MM.1S (cell line): ENCODE data around the gene KIAA1549.

Source experiments
- DNase-seq: peaks from one replicate; pipeline ENCODE4 v3.0.0-alpha.2; 2015
- H2AFZ ChIP-seq: fragments of 300-600 bp; sonication (generic); 2 replicates; pipeline ENCODE4 v1.6.0; 2016; ENCODE audit warnings: antibody characterized with exemption, low read length
- H3F3A ChIP-seq: fragments of 300-600 bp; sonication (generic); 2 replicates; pipeline ENCODE4 v1.6.1; 2016; ENCODE audit warnings: mild to moderate bottlenecking, antibody characterized with exemption, low read length, moderate library complexity, mixed read lengths; ENCODE audit not compliant: insufficient read depth
- H3K27ac ChIP-seq: fragments of 300-600 bp; sonication (generic); 2 replicates; pipeline ENCODE4 v1.5.1; 2016; ENCODE audit warnings: mild to moderate bottlenecking, low read length
- H3K27me3 ChIP-seq: fragments of 300-600 bp; sonication (generic); replicated peaks from 2 replicates; pipeline ENCODE4 v1.6.0; 2016; ENCODE audit warnings: low read length; ENCODE audit not compliant: insufficient read depth
- H3K36me3 ChIP-seq: fragments of 300-600 bp; sonication (generic); replicated peaks from 2 replicates; pipeline ENCODE4 v1.6.1; 2016; ENCODE audit warnings: mild to moderate bottlenecking, low read length, mixed read lengths; ENCODE audit not compliant: insufficient read depth
- H3K4me1 ChIP-seq: fragments of 300-600 bp; sonication (generic); 2 replicates; pipeline ENCODE4 v1.6.1; 2016; ENCODE audit warnings: low read length, mixed read lengths
- H3K4me2 ChIP-seq: fragments of 300-600 bp; sonication (generic); 2 replicates; pipeline ENCODE4 v1.6.0; 2016; ENCODE audit warnings: low read depth, low read length
- H3K4me3 ChIP-seq: fragments of 300-600 bp; sonication (generic); 2 replicates; pipeline ENCODE4 v1.5.1; 2016; ENCODE audit warnings: low read length, mixed read lengths
- H3K79me2 ChIP-seq: fragments of 300-600 bp; sonication (generic); 2 replicates; pipeline ENCODE4 v1.6.1; 2016; ENCODE audit warnings: mixed run types, low read length, mixed read lengths
- H3K9ac ChIP-seq: fragments of 300-600 bp; sonication (generic); 2 replicates; pipeline ENCODE4 v1.6.1; 2016; ENCODE audit warnings: low read length, mixed read lengths
- H3K9me2 ChIP-seq: fragments of 300-600 bp; sonication (generic); replicated peaks from 2 replicates; pipeline ENCODE4 v1.6.1; 2016; ENCODE audit warnings: mild to moderate bottlenecking, low read length, mixed read lengths; ENCODE audit not compliant: insufficient read depth
- H3K9me3 ChIP-seq: fragments of 300-600 bp; sonication (generic); replicated peaks from 2 replicates; pipeline ENCODE4 v1.6.1; 2016; ENCODE audit warnings: mild to moderate bottlenecking, low read length, mixed read lengths; ENCODE audit not compliant: insufficient read depth
- H4K20me1 ChIP-seq: fragments of 300-600 bp; sonication (generic); 2 replicates; pipeline ENCODE4 v1.6.1; 2016; ENCODE audit warnings: mild to moderate bottlenecking, low read length, moderate library complexity, mixed read lengths; ENCODE audit not compliant: insufficient read depth
- CTCF ChIP-seq: fragments of 300-600 bp; sonication (generic); IDR thresholded peaks from 2 replicates; pipeline ENCODE4 v1.5.1; 2016; ENCODE audit warnings: antibody characterized with exemption, low read length, mixed read lengths
- EZH2 ChIP-seq: fragments of 300-600 bp; sonication (generic); optimal IDR thresholded peaks from 2 replicates; pipeline ENCODE3; 2017; ENCODE audit warnings: low read depth, mild to moderate bottlenecking, antibody characterized with exemption, low read length, mixed read lengths
- EZH2phosphoT487 ChIP-seq: fragments of 300-600 bp; sonication (generic); IDR thresholded peaks from 2 replicates; pipeline ENCODE4 v1.6.1; 2018; ENCODE audit warnings: antibody characterized with exemption, low read length

The KIAA1549 gene

GRCh38 chr7:138871814-138872090, 109.4 kb downstream of the KIAA1549 start:
- Histone ChIP-seq H3K9ac (no peak overlapping the region), H3K4me3 (no peak overlapping the region), H3K27ac (no peak overlapping the region), H3K9me2 (no peaks in the 10 kb centered on the region), H3F3A (no peaks in the 10 kb centered on the region), H4K20me1 (no peaks in the 10 kb centered on the region), H2AFZ (no peak overlapping the region), H3K27me3 (no peaks in the 10 kb centered on the region), H3K79me2 (no peaks in the 10 kb centered on the region), H3K9me3 (no peaks in the 10 kb centered on the region), H3K4me1 (no peaks in the 10 kb centered on the region), H3K36me3 (no peaks in the 10 kb centered on the region), H3K4me2 (no peak overlapping the region)
- TF ChIP-seq EZH2 (no peak), CTCF (no peak), EZH2phosphoT487 (no peak)
- DNase-seq: no peak

GRCh38 chr7:138871065-138871813, 110.0 kb downstream of the KIAA1549 start:
- no peak for DNase-seq
- Histone ChIP-seq H3K4me3 (no peak overlapping the region), H3K9me2 (no peaks in the 10 kb centered on the region)

GRCh38 chr7:138869353-138869752, 111.8 kb downstream of the KIAA1549 start:
- TF ChIP-seq CTCF: no peak
- TF ChIP-seq EZH2: no peak
- no peak for TF ChIP-seq EZH2phosphoT487
- H4K20me1 ChIP-seq: no peaks in the 10 kb centered on the region
- H3K9me2 ChIP-seq: no peaks in the 10 kb centered on the region
- H3K9ac ChIP-seq: no peak overlapping the region
- no peaks in the 10 kb centered on the region for H3K4me1 ChIP-seq
- H3K4me3 ChIP-seq: no peak overlapping the region
- no peaks in the 10 kb centered on the region for H3K79me2 ChIP-seq
- H3K27me3 ChIP-seq: no peaks in the 10 kb centered on the region
- H3K9me3 ChIP-seq: no peaks in the 10 kb centered on the region
- no peak overlapping the region for H3K27ac ChIP-seq
- no peak for DNase-seq
- H3K36me3 ChIP-seq: no peaks in the 10 kb centered on the region
- no peak overlapping the region for H3K4me2 ChIP-seq
- no peaks in the 10 kb centered on the region for H3F3A ChIP-seq
- no peak overlapping the region for H2AFZ ChIP-seq

More at GRCh38 chr7:138871065-138871813, 110.0 kb downstream of the KIAA1549 start:
- H3K27me3 ChIP-seq: no peaks in the 10 kb centered on the region
- H3F3A ChIP-seq: no peaks in the 10 kb centered on the region
- H3K9ac ChIP-seq: no peak overlapping the region
- H3K9me3 ChIP-seq: no peaks in the 10 kb centered on the region
- no peaks in the 10 kb centered on the region for H3K79me2 ChIP-seq
- H3K36me3 ChIP-seq: no peaks in the 10 kb centered on the region
- TF ChIP-seq EZH2: no peak
- TF ChIP-seq EZH2phosphoT487: no peak
- TF ChIP-seq CTCF: no peak
- H4K20me1 ChIP-seq: no peaks in the 10 kb centered on the region
- no peaks in the 10 kb centered on the region for H3K4me1 ChIP-seq
- no peak overlapping the region for H3K27ac ChIP-seq
- no peak overlapping the region for H2AFZ ChIP-seq
- no peak overlapping the region for H3K4me2 ChIP-seq
